Glutamatergic neuron (in vitro differentiated cells): ENCODE data around the gene APOA4. TPM values are rescaled to one million over a fixed set of nuclear protein-coding genes. Genes with fewer than 3 reads are reported as not detected.

ENCODE experiments used
- DNase-seq: peaks from one replicate; pipeline ENCODE4 v3.0.0; 2022
- H3K27ac Mint-ChIP-seq: one replicate; pipeline ENCODE4 v1.8.0; 2020; ENCODE audit warnings: mild to moderate bottlenecking, mixed read lengths, inconsistent platforms; ENCODE audit not compliant: unreplicated experiment
- H3K27me3 Mint-ChIP-seq: one replicate; pipeline ENCODE4 v1.8.0; 2020; ENCODE audit warnings: mild to moderate bottlenecking, moderate library complexity, mixed read lengths, inconsistent platforms; ENCODE audit not compliant: unreplicated experiment
- H3K36me3 Mint-ChIP-seq: one replicate; pipeline ENCODE4 v1.8.0; 2020; ENCODE audit warnings: mild to moderate bottlenecking, mixed read lengths, inconsistent platforms; ENCODE audit not compliant: unreplicated experiment
- H3K4me1 Mint-ChIP-seq: one replicate; pipeline ENCODE4 v1.8.0; 2020; ENCODE audit warnings: mild to moderate bottlenecking, low read depth, mixed read lengths, inconsistent platforms; ENCODE audit not compliant: unreplicated experiment
- H3K4me3 Mint-ChIP-seq: one replicate; pipeline ENCODE4 v1.8.0; 2020; ENCODE audit warnings: mild to moderate bottlenecking, mixed read lengths, inconsistent platforms; ENCODE audit not compliant: unreplicated experiment
- H3K9me3 Mint-ChIP-seq: one replicate; pipeline ENCODE4 v1.8.0; 2020; ENCODE audit warnings: mild to moderate bottlenecking, moderate library complexity, mixed read lengths, inconsistent platforms; ENCODE audit not compliant: unreplicated experiment
- total RNA-seq: library from RNA; stranded (reverse); fragmentation: NEBNext Ultra II Directional; extraction: Animal tissue kit (Norgen Biotek cat#: 25700); gene quantifications from one replicate; pipeline ENCODE4 v1.2.1, GENCODE V29; 2021; ENCODE audit not compliant: unreplicated experiment
- TF ChIP-seq, protein P1 (sequence below): fragments of 200-600 bp; sonication (generic); IDR thresholded peaks from one replicate; pipeline ENCODE4 v1.5.0; 2021; ENCODE audit not compliant: partially characterized antibody, unreplicated experiment

Gene APOA4
- total RNA-seq, 1 donor from 2014 or later: not detected

DNA sequence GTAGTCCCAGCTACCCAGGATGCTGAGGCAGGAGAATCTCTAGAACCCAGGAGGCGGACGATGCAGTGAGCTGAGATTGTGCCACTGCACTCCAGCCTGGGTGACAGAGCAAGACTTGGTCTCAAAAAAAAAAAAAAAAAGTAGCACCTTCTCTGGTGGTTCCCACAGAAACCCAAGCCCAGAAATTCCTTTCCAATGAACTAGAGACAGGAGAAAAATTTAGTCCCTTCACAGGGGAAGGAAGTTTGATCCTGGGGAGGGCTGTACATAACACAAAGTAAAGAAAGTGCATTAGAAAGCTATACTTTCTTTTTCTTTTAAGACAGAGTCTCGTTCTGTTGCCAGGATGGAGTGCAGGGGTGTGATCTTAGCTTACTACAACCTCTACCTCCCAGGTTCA lies 39.8 kb upstream of the APOA4 start:
- TF ChIP-seq, protein P1, sequence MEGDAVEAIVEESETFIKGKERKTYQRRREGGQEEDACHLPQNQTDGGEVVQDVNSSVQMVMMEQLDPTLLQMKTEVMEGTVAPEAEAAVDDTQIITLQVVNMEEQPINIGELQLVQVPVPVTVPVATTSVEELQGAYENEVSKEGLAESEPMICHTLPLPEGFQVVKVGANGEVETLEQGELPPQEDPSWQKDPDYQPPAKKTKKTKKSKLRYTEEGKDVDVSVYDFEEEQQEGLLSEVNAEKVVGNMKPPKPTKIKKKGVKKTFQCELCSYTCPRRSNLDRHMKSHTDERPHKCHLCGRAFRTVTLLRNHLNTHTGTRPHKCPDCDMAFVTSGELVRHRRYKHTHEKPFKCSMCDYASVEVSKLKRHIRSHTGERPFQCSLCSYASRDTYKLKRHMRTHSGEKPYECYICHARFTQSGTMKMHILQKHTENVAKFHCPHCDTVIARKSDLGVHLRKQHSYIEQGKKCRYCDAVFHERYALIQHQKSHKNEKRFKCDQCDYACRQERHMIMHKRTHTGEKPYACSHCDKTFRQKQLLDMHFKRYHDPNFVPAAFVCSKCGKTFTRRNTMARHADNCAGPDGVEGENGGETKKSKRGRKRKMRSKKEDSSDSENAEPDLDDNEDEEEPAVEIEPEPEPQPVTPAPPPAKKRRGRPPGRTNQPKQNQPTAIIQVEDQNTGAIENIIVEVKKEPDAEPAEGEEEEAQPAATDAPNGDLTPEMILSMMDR: no peak
- H3K27ac Mint-ChIP-seq: no peak overlapping the region
- no peaks in the 10 kb centered on the region for H3K9me3 Mint-ChIP-seq
- peaks cover 3% of the 10 kb centered on the region for H3K4me1 Mint-ChIP-seq
- no peak for DNase-seq
- no peaks in the 10 kb centered on the region for H3K36me3 Mint-ChIP-seq
- H3K27me3 Mint-ChIP-seq: no peaks in the 10 kb centered on the region
- H3K4me3 Mint-ChIP-seq: no peak overlapping the region

DNA sequence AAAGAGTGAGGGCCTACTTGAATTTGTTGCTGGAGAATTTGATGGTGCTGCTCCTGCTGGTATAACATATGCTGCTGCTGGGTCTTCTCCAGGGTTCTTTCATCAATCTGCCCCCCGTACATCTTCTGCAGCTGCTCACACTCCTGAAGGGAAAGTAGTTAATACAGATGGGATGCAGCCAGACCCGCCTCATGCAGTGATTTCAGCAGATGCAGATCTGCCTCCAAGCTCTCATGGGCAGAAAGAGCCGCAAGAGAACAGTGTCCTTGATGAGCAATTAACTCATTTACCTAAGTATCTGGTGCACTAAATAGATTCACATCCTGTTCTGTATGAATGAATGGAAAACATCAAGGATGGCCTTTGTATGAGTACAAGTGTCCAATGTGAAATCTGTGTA lies 39.1 kb upstream of the APOA4 start:
- H3K4me1 Mint-ChIP-seq: peaks cover 3% of the 10 kb centered on the region
- H3K27me3 Mint-ChIP-seq: no peaks in the 10 kb centered on the region
- DNase-seq: no peak
- TF ChIP-seq, protein P1: no peak
- H3K4me3 Mint-ChIP-seq: no peak overlapping the region
- H3K27ac Mint-ChIP-seq: no peak overlapping the region
- no peaks in the 10 kb centered on the region for H3K9me3 Mint-ChIP-seq
- H3K36me3 Mint-ChIP-seq: no peaks in the 10 kb centered on the region

DNA sequence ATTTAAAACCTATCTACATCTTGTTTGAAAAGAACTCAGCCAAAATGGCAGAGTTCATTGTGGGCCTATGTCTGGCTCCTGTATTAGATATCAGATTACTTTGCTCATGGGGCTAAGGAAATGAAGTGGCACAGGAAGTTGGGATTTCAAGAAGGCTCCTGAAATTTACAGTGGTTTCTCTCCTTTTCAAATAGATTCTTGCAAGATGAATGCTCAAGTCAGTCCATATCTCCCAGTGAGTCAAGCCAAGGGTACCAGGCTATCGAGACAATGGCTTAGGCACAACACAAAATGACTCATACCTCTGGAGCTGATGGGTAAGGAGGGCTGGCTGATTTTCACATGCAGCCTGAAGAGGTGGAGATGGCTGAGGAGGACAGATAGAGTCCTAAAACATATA lies 38.4 kb upstream of the APOA4 start:
- H3K4me3 Mint-ChIP-seq: no peak overlapping the region

DNA sequence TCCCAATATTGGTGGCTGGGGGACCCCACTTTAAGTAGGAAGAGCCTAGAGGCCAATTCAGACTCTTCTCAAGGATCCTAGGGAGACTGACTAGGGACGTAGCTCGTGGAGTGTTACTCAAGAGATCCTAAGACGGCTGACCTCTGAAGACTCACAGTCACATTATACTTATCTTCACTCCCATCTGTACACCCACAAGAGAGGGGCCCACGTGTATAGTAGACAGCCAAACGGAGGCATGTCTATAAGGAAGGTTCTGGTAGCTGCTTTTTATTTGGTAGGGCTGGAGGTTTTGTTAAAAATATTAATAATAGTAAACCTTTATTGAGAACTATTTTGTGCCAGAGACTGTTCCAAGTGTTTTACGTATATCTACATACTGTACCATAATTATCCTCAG lies 37.2 kb upstream of the APOA4 start:
- Mint-ChIP-seq H3K9me3 (no peaks in the 10 kb centered on the region), H3K36me3 (no peaks in the 10 kb centered on the region), H3K4me1 (peaks cover 3% of the 10 kb centered on the region), H3K27me3 (no peaks in the 10 kb centered on the region), H3K4me3 (no peak overlapping the region), H3K27ac (no peak overlapping the region)
- DNase-seq: no peak
- TF ChIP-seq, protein P1: no peak

More for the DNA sequence above, 38.4 kb upstream of the APOA4 start:
- Mint-ChIP-seq H3K36me3 (no peaks in the 10 kb centered on the region), H3K9me3 (no peaks in the 10 kb centered on the region), H3K27ac (no peak overlapping the region), H3K4me1 (peaks cover 3% of the 10 kb centered on the region), H3K27me3 (no peaks in the 10 kb centered on the region)
- DNase-seq: no peak
- TF ChIP-seq, protein P1: no peak

DNA sequence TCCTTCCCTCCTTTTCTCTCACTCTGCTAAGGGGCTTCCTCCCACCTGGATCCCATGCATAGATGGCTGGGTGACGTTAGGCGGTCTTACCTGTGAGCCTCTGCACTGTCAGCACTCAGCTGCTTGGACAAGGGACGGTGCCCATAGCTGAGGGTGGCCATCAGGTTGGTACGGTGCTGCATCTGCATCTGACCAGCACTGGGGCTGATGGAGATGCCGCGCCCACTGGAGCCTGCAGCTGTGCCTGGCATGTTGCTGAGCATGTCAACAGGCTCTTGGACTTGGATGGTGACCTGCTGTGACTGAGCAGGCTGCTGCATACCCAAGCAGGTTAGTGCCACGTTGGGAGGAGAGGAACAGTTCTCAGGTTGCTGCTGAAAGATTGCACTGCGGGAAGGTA lies 36.1 kb upstream of the APOA4 start:
- Mint-ChIP-seq H3K4me3 (no peak overlapping the region), H3K36me3 (no peaks in the 10 kb centered on the region), H3K27me3 (no peaks in the 10 kb centered on the region), H3K27ac (no peak overlapping the region), H3K4me1 (peaks cover 3% of the 10 kb centered on the region), H3K9me3 (no peaks in the 10 kb centered on the region)
- DNase-seq: no peak
- TF ChIP-seq, protein P1: no peak
